SU-DHL-6 (cell line): ENCODE data around the gene PRKG2.

ENCODE experiments used
- CTCF ChIP-seq: fragments of 200-600 bp; sonication (generic); IDR thresholded peaks from one replicate; pipeline ENCODE4 v1.5.1; 2017; ENCODE audit warnings: antibody characterized with exemption, mild to moderate bottlenecking, low read length, moderate library complexity; ENCODE audit not compliant: insufficient read depth, poor library complexity, severe bottlenecking
- EZH2phosphoT487 ChIP-seq: fragments of 200-600 bp; sonication (generic), shearing (Covaris generic); conservative IDR thresholded peaks from 2 replicates; pipeline ENCODE4 v1.6.1; 2018; ENCODE audit warnings: mild to moderate bottlenecking, antibody characterized with exemption, low read length, moderate library complexity, mixed read lengths

- TF ChIP-seq CTCF (no peak), EZH2phosphoT487 (no peak)
These were observed 41.3 kb upstream of the PRKG2 start for GRCh38 chr4:81256059-81256970.
